GM12878 (cell line): ENCODE measurements around the gene RAB25. TPM values are rescaled to one million over a fixed set of nuclear protein-coding genes. Genes with fewer than 3 reads are reported as not detected.

Experiments used
- ATAC-seq: fragments of 200-7000 bp; cut with Tn5 transposase; 3 replicates; pipeline ENCODE4 v1.9.1; 2020; ENCODE audit warnings: mild to moderate bottlenecking, moderate library complexity
- BruUV-seq: library from RNA; stranded (reverse); fragments of 400-500 nt; replicated peaks from 2 replicates; lab custom pipeline; 2021; lab: Mats Ljungman, UMichigan
- CTCF ChIA-PET: fragments of 300-600 bp; sonication (Branson Sonifier 250); formaldehyde crosslinking; extraction: SDS; loops from one replicate; lab custom pipeline; 2021; ENCODE audit warnings: inconsistent platforms; lab: Yijun Ruan, JAX
- POLR2A ChIA-PET: fragments of 350-600 bp; formaldehyde crosslinking; extraction: SDS; loops from one replicate; lab custom pipeline; 2021; ENCODE audit warnings: inconsistent platforms; lab: Charles Lee
- RAD21 ChIA-PET: fragments of 300-600 bp; sonication (Branson Sonifier 250); formaldehyde crosslinking; loops from one replicate; lab custom pipeline; 2023; ENCODE audit warnings: antibody characterized with exemption; ENCODE audit not compliant: unreplicated experiment; lab: Charles Lee
- SMC1A ChIA-PET: fragments of 300-600 bp; sonication (Branson Sonifier 250); formaldehyde crosslinking; loops from one replicate; lab custom pipeline; 2023; ENCODE audit not compliant: unreplicated experiment, uncharacterized antibody; lab: Charles Lee
- DNase-seq: peaks from one replicate; pipeline ENCODE4 v3.0.0-alpha.2; 2011; ENCODE audit warnings: low read depth, low spot score
- FAIRE-seq: peaks from 3 replicates; lab custom pipeline; 2011; peaks lifted over from hg19 to GRCh38; lab: Jason Lieb, UNC
- H2AFZ ChIP-seq: 2 replicates; pipeline ENCODE4 v1.6.0; 2011; ENCODE audit warnings: low read depth, low read length, control low read depth; ENCODE audit not compliant: control insufficient read depth
- H3K27ac ChIP-seq: 2 replicates; pipeline ENCODE4 v1.5.1; 2011; ENCODE audit warnings: control low read depth; ENCODE audit not compliant: control insufficient read depth, insufficient read depth
- H3K27me3 ChIP-seq, 2 experiments: replicated peaks in 1 of 2; 2 replicates each; pipeline versions ENCODE4 v1.6.0 to v1.6.1; 2011; ENCODE audit warnings: low read length in 1 of 2; ENCODE audit not compliant: control insufficient read depth in 2 of 2, insufficient read depth in 2 of 2
- H3K36me3 ChIP-seq, 2 experiments: 2 replicates each; pipeline ENCODE4 v1.5.1; 2011; ENCODE audit warnings: low read length in 1 of 2; ENCODE audit not compliant: control insufficient read depth in 2 of 2, insufficient read depth in 2 of 2
- H3K4me1 ChIP-seq: 2 replicates; pipeline ENCODE4 v1.6.1; 2011; ENCODE audit warnings: mild to moderate bottlenecking, low read length, moderate library complexity, mixed read lengths; ENCODE audit not compliant: control insufficient read depth, insufficient read depth
- H3K4me2 ChIP-seq: 2 replicates; pipeline ENCODE4 v1.6.0; 2011; ENCODE audit warnings: control low read depth; ENCODE audit not compliant: control insufficient read depth, insufficient read depth
- H3K4me3 ChIP-seq: fragments of 200-600 bp; sonication (generic); 2 replicates; pipeline ENCODE4 v1.5.1; 2016
- H3K79me2 ChIP-seq: 2 replicates; pipeline ENCODE4 v1.6.0; 2011; ENCODE audit warnings: low read length; ENCODE audit not compliant: control insufficient read depth, insufficient read depth
- H3K9ac ChIP-seq: 2 replicates; pipeline ENCODE4 v1.8.0; 2011; ENCODE audit warnings: low read length, control low read depth, mixed read lengths; ENCODE audit not compliant: control insufficient read depth, insufficient read depth
- H3K9me3 ChIP-seq: replicated peaks from 3 replicates; pipeline ENCODE4 v1.5.1; 2011; ENCODE audit warnings: mild to moderate bottlenecking, low read length; ENCODE audit not compliant: control insufficient read depth, insufficient read depth
- H4K20me1 ChIP-seq: 2 replicates; pipeline ENCODE4 v1.6.0; 2011; ENCODE audit not compliant: control insufficient read depth, insufficient read depth
- CEBPB ChIP-seq, 2 experiments: fragments of 150-350 bp in 1 of 2; IDR thresholded peaks; 2 replicates each; pipeline ENCODE4 v1.6.1; 2012 to 2014; ENCODE audit warnings: low read depth in 2 of 2, low read length in 2 of 2, borderline replicate concordance in 1 of 2, inconsistent platforms in 1 of 2
- HCFC1 ChIP-seq: fragments of 150-350 bp; IDR thresholded peaks from 2 replicates; pipeline ENCODE4 v1.6.1; 2014; ENCODE audit warnings: low read length
- NFIC ChIP-seq: IDR thresholded peaks from 2 replicates; pipeline ENCODE4 v1.6.1; 2012; ENCODE audit warnings: low read depth, mild to moderate bottlenecking, inconsistent platforms, low read length, moderate library complexity
- NFYB ChIP-seq: IDR thresholded peaks from 2 replicates; pipeline ENCODE4 v1.6.1; 2011; ENCODE audit warnings: low read depth, mild to moderate bottlenecking, low read length, improper control_type of control experiment, moderate library complexity; ENCODE audit not compliant: insufficient read depth
- POLR2AphosphoS5 ChIP-seq: IDR thresholded peaks from 2 replicates; pipeline ENCODE4 v1.6.1; 2011; ENCODE audit warnings: mild to moderate bottlenecking, low read length, inconsistent platforms
- STAT3 ChIP-seq: IDR thresholded peaks from 2 replicates; pipeline ENCODE4 v1.6.1; 2011; ENCODE audit warnings: low read depth, low read length, improper control_type of control experiment
- ZBTB33 ChIP-seq: fragments of 450-650 bp; IDR thresholded peaks from 2 replicates; pipeline ENCODE4 v1.6.1; 2017; ENCODE audit warnings: mild to moderate bottlenecking
- ZBTB40 ChIP-seq: fragments of 450-650 bp; IDR thresholded peaks from 2 replicates; pipeline ENCODE4 v1.6.1; 2016; ENCODE audit warnings: mild to moderate bottlenecking, moderate library complexity, borderline replicate concordance
- ZNF274 ChIP-seq: IDR thresholded peaks from one replicate; pipeline ENCODE4 v1.8.0; 2011; ENCODE audit not compliant: insufficient read length, insufficient read depth
- WGBS: methylation state at CpG from one replicate; pipeline ENCODE4 v1.1.6; 2016; ENCODE audit warnings: low lambda C conversion rate; ENCODE audit not compliant: insufficient replicate concordance, insufficient coverage; ENCODE audit errors: missing lambda C conversion rate; 5-methylcytosine and 5-hydroxymethylcytosine counted together
- in situ Hi-C: fragments of 300-500 bp; cut with MboI; formaldehyde crosslinking; loops from 9 replicates; pipeline ENCODE4 v1.14.3; 2018; ENCODE audit warnings: mixed read lengths
- intact Hi-C: fragments of 100-400 bp; cut with micrococcal nuclease; formaldehyde crosslinking; loops from one replicate; pipeline ENCODE4 v1.14.2; 2022; ENCODE audit not compliant: unreplicated experiment
- polyA plus RNA-seq, 11 experiments: library from polyadenylated mRNA; depleted of rRNA in 4 of 11; unstranded in 6 of 11; stranded (reverse) in 5 of 11; fragments of >200 nt; fragmentation: Nextera tagmentation in 4 of 11; fragmentation: Illumina TruSeq in 1 of 11; extraction: Ambion mirVana in 4 of 11; extraction: Trizol in 1 of 11; gene quantifications; 1 replicate in 1 of 11; 2 replicates in 10 of 11; pipeline versions ENCODE4 v1.2.1 to v1.2.3, GENCODE V29; 2011 to 2016; ENCODE audit warnings: inconsistent platforms in 2 of 11, missing spikeins in 2 of 11, low read depth in 1 of 11
- total RNA-seq, 4 experiments: library from RNA; depleted of rRNA in 3 of 4; stranded (reverse); fragments of >200 nt in 3 of 4; fragmentation: Illumina TruSeq in 1 of 4; extraction: Trizol in 1 of 4; gene quantifications; 2 replicates each; pipeline versions ENCODE4 v1.2.1 to v1.2.3, GENCODE V29; 2013 to 2021
- TF ChIP-seq, protein P1 (sequence below): fragments of 450-650 bp; IDR thresholded peaks from 2 replicates; pipeline ENCODE4 v1.6.1; 2018; ENCODE audit warnings: borderline replicate concordance, mild to moderate bottlenecking; ENCODE audit not compliant: partially characterized antibody
- TF ChIP-seq, protein P2 (sequence below): IDR thresholded peaks from 2 replicates; pipeline ENCODE4 v1.6.1; 2012; ENCODE audit warnings: low read length, inconsistent platforms

RAB25 gene
- total and polyA plus RNA-seq, 10 of the 15 experiments (the other 5 are each of a cell fraction or from before 2014, with no cell fraction given): 0.16 to 0.36 (median 0.22) TPM; not detected in 7

DNA sequence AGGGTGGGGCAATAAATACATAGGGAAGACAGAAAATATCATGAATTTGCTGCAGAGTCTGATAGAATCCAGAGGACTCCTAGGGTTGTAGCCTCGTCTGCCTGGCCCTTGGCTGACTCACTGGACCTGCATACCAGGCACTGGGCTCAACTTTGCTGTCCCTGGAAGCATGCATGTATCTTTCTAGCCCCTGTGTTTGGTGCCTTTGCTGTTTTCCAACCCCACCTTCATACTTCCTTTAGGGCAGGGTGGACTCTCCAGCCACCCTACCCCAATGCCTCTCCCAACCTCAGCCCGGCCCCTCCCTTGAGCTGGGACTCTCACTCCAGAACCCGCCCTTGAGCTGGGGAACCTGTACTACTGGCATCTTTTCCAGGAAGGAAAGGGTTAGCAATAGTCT lies 1.2 kb downstream of the RAB25 start (continued):
- TF ChIP-seq ZNF274: no peak
- no peak for TF ChIP-seq STAT3

DNA sequence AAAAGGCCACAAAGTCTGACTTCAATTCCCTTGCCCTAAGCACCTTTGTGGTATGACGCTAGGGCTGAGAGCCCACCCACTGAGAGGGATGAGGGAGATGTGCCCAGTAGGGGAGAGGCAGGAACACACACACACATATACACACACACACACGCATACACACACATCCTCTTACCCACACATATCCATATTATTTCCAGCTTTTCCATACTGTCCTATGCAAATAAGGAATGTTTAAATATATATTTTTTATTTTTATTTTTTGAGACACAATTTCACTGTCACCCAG lies 3.0 kb downstream of the RAB25 start:
- intact Hi-C loops: no loop called here
- ChIA-PET SMC1A (interaction anchor here (0.6 to 5.4 kb wide), 6 partner anchors 73 to 234 kb away, joined by 3 to 69 read pairs (median 4); partner anchors contain the start of gene RXFP4), RAD21 (interaction anchor here (4.2 to 5.1 kb wide), 2 partner anchors 75 to 126 kb away, joined by 39 to 68 read pairs; no protein-coding TSS in a partner anchor), POLR2A (interaction anchor here (1.1 kb wide), 1 partner anchor 11 kb away, joined by 3 read pairs; no protein-coding TSS in a partner anchor), CTCF (interaction anchor here (1.1 to 6.4 kb wide), 7 partner anchors 12 to 131 kb away, joined by 3 to 102 read pairs (median 3); no protein-coding TSS in a partner anchor)
- no TSS peak for BruUV-seq
- H4K20me1 ChIP-seq: no peaks in the 10 kb centered on the region
- no peak overlapping the region for H3K9ac ChIP-seq
- H3K79me2 ChIP-seq: no peaks in the 10 kb centered on the region
- H3K4me3 ChIP-seq: no peak overlapping the region
- no peaks in the 10 kb centered on the region for H3K27me3 ChIP-seq
- H3K4me2 ChIP-seq: no peak overlapping the region
- in situ Hi-C loops: no loop called here
- WGBS: 93% methylated on average over 2 of the region's 2 CpGs
- H3K27ac ChIP-seq: no peak overlapping the region
- H3K9me3 ChIP-seq: no peaks in the 10 kb centered on the region
- TF ChIP-seq, protein P1, sequence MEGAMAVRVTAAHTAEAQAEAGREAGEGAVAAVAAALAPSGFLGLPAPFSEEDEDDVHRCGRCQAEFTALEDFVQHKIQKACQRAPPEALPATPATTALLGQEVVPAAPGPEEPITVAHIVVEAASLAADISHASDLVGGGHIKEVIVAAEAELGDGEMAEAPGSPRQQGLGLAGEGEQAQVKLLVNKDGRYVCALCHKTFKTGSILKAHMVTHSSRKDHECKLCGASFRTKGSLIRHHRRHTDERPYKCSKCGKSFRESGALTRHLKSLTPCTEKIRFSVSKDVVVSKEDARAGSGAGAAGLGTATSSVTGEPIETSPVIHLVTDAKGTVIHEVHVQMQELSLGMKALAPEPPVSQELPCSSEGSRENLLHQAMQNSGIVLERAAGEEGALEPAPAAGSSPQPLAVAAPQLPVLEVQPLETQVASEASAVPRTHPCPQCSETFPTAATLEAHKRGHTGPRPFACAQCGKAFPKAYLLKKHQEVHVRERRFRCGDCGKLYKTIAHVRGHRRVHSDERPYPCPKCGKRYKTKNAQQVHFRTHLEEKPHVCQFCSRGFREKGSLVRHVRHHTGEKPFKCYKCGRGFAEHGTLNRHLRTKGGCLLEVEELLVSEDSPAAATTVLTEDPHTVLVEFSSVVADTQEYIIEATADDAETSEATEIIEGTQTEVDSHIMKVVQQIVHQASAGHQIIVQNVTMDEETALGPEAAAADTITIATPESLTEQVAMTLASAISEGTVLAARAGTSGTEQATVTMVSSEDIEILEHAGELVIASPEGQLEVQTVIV: no peak
- TF ChIP-seq HCFC1: no peak
- TF ChIP-seq, protein P2, sequence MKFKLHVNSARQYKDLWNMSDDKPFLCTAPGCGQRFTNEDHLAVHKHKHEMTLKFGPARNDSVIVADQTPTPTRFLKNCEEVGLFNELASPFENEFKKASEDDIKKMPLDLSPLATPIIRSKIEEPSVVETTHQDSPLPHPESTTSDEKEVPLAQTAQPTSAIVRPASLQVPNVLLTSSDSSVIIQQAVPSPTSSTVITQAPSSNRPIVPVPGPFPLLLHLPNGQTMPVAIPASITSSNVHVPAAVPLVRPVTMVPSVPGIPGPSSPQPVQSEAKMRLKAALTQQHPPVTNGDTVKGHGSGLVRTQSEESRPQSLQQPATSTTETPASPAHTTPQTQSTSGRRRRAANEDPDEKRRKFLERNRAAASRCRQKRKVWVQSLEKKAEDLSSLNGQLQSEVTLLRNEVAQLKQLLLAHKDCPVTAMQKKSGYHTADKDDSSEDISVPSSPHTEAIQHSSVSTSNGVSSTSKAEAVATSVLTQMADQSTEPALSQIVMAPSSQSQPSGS: no peak
- no peak for TF ChIP-seq CEBPB (IDR thresholded peaks at IDR 0.05; ENCODE audit: borderline replicate concordance in 1 of 2, low read depth in 2 of 2, low read length in 2 of 2)
- TF ChIP-seq POLR2AphosphoS5: no peak
- TF ChIP-seq ZBTB33: no peak
- TF ChIP-seq NFYB: no peak
- no peak for TF ChIP-seq ZNF274
- no peak for TF ChIP-seq NFIC
- no peak for TF ChIP-seq ZBTB40
- no peak overlapping the region for H2AFZ ChIP-seq
- ATAC-seq: no peak
- H3K4me1 ChIP-seq: no peaks in the 10 kb centered on the region
- H3K36me3 ChIP-seq: no peaks in the 10 kb centered on the region
- no peak for DNase-seq
- FAIRE-seq: no peak
